ENCODE results near the gene TACSTD2. TPM values are rescaled to one million over a fixed set of nuclear protein-coding genes. Genes with fewer than 3 reads are reported as not detected.
"Not testable (repeated sequence)": the region's sequence is repeated elsewhere in the genome, so short reads cannot be mapped to it uniquely, and the experiment has no call there.

TACSTD2 gene
- total RNA-seq, 1 experiment from 2014 or later: 0.28 TPM

DNA sequence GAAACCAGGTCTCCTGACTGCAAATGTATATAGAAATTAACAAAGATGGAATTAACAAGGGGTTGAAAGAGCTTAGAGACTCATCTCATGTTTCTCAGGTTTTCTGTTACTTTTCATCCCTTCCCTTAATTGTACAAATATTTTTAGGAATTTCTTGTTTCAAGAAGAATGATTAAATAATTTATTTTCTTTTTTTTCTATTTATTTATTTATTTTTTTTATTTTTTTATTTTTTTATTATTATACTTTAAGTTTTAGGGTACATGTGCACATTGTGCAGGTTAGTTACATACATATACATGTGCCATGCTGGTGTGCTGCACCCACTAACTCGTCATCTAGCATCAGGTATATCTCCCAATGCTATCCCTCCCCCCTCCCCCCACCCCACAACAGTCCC, 5.1 kb upstream of the TACSTD2 start:
- BruUV-seq (replicated peaks); ATAC-seq; H3K9me3 ChIP-seq (ENCODE audit: control insufficient read depth, insufficient read depth, low read depth, low read length); in situ Hi-C loops (cut with HindIII; ENCODE audit: low pct_unique_long_range_greater_than_20kb, low sequenced_read_pairs); H3K36me3 ChIP-seq (ENCODE audit: control insufficient read depth, insufficient read depth, low read length); CTCF ChIA-PET; DNase-seq (ENCODE audit: low read depth, low spot score); H3K27ac ChIP-seq (ENCODE audit: low read length); H3K4me1 ChIP-seq (ENCODE audit: control insufficient read depth, insufficient read depth, low read length); intact Hi-C loops (cut with micrococcal nuclease; ENCODE audit: unreplicated experiment); POLR2A ChIA-PET; H3K4me3 ChIP-seq (ENCODE audit: low read depth in 2 of 2, low read length in 2 of 2): not testable (repeated sequence)
- peaks cover 18% of the 10 kb centered on the region for H3K27me3 ChIP-seq (ENCODE audit: control insufficient read depth, insufficient read depth, low read length)

DNA sequence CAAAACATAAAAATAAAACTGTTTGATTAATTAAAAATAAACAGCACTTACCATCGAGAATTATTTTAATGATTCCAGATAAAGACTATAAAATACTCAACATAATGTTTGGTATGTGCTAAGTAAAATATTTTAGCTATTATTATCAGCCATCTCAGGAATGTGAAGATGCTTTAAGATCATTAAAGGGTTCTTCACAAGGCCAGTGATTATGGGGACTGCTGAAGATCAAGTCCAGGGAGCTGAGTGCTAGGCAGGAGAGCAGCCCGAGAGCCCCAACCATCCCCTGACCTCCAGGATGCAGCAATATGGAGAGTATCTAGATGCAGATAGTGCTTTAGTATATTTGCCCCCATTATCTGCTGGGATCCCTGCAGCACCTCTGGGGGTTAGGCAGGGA, 4.6 kb upstream of the TACSTD2 start:
- intact Hi-C loops (cut with micrococcal nuclease; ENCODE audit: unreplicated experiment): no loop called here
- TF ChIP-seq POLR2AphosphoS5 (IDR thresholded peaks at IDR 0.05; ENCODE audit: low read depth, low read length) (no peak), SIN3A (IDR thresholded peaks at IDR 0.05; ENCODE audit: borderline replicate concordance, insufficient read depth, low read depth, low read length) (no peak), TCF7L2 (IDR thresholded peaks at IDR 0.05; ENCODE audit: low read depth, low read length) (no peak)
- TF ChIP-seq, protein P1, sequence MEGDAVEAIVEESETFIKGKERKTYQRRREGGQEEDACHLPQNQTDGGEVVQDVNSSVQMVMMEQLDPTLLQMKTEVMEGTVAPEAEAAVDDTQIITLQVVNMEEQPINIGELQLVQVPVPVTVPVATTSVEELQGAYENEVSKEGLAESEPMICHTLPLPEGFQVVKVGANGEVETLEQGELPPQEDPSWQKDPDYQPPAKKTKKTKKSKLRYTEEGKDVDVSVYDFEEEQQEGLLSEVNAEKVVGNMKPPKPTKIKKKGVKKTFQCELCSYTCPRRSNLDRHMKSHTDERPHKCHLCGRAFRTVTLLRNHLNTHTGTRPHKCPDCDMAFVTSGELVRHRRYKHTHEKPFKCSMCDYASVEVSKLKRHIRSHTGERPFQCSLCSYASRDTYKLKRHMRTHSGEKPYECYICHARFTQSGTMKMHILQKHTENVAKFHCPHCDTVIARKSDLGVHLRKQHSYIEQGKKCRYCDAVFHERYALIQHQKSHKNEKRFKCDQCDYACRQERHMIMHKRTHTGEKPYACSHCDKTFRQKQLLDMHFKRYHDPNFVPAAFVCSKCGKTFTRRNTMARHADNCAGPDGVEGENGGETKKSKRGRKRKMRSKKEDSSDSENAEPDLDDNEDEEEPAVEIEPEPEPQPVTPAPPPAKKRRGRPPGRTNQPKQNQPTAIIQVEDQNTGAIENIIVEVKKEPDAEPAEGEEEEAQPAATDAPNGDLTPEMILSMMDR (IDR thresholded peaks at IDR 0.05): no peak
- TF ChIP-seq, protein P2, sequence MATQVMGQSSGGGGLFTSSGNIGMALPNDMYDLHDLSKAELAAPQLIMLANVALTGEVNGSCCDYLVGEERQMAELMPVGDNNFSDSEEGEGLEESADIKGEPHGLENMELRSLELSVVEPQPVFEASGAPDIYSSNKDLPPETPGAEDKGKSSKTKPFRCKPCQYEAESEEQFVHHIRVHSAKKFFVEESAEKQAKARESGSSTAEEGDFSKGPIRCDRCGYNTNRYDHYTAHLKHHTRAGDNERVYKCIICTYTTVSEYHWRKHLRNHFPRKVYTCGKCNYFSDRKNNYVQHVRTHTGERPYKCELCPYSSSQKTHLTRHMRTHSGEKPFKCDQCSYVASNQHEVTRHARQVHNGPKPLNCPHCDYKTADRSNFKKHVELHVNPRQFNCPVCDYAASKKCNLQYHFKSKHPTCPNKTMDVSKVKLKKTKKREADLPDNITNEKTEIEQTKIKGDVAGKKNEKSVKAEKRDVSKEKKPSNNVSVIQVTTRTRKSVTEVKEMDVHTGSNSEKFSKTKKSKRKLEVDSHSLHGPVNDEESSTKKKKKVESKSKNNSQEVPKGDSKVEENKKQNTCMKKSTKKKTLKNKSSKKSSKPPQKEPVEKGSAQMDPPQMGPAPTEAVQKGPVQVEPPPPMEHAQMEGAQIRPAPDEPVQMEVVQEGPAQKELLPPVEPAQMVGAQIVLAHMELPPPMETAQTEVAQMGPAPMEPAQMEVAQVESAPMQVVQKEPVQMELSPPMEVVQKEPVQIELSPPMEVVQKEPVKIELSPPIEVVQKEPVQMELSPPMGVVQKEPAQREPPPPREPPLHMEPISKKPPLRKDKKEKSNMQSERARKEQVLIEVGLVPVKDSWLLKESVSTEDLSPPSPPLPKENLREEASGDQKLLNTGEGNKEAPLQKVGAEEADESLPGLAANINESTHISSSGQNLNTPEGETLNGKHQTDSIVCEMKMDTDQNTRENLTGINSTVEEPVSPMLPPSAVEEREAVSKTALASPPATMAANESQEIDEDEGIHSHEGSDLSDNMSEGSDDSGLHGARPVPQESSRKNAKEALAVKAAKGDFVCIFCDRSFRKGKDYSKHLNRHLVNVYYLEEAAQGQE (IDR thresholded peaks at IDR 0.05; ENCODE audit: insufficient read depth in 1 of 2, low read depth in 2 of 2, low read length in 1 of 2): no peak
- Histone ChIP-seq H3K27ac (ENCODE audit: low read length) (no peak overlapping the region), H3K9me3 (ENCODE audit: control insufficient read depth, insufficient read depth, low read depth, low read length) (no peaks in the 10 kb centered on the region), H3K4me3 (ENCODE audit: low read depth in 2 of 2, low read length in 2 of 2) (no peak overlapping the region), H3K27me3 (ENCODE audit: control insufficient read depth, insufficient read depth, low read length) (peaks cover 14% of the 10 kb centered on the region), H3K4me1 (ENCODE audit: control insufficient read depth, insufficient read depth, low read length) (no peaks in the 10 kb centered on the region), H3K36me3 (ENCODE audit: control insufficient read depth, insufficient read depth, low read length) (no peaks in the 10 kb centered on the region)
- DNase-seq (ENCODE audit: low read depth, low spot score): no peak
- no peak for ATAC-seq
- BruUV-seq (replicated peaks): no TSS peak
- ChIA-PET CTCF (no interaction called here), POLR2A (no interaction called here)
- in situ Hi-C loops (cut with HindIII; ENCODE audit: low pct_unique_long_range_greater_than_20kb, low sequenced_read_pairs): no loop called here

DNA sequence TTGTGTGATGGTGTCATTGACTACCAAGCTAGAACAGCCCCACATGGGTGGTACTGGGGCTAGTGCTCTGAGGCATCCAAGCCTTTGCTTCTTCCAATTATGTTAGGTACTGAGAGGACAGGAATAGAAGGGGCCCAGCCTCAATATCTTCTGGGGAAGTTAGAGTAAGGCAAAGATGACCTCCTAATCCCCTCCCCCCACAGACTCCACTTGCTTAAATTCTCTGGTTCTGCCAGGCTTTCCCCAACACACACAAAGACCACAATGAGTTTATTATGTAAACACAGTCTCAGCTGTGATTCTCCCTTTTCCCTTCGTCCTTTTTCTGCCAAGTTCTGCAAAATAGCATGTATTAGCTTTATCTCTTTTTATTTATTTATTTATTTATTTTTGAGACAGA, 3.1 kb upstream of the TACSTD2 start:
- ChIA-PET POLR2A (no interaction called here), CTCF (no interaction called here)
- intact Hi-C loops (cut with micrococcal nuclease; ENCODE audit: unreplicated experiment) (no loop called here), in situ Hi-C loops (cut with HindIII; ENCODE audit: low pct_unique_long_range_greater_than_20kb, low sequenced_read_pairs) (no loop called here)
- ATAC-seq (no peak), DNase-seq (ENCODE audit: low read depth, low spot score) (no peak)
- Histone ChIP-seq H3K4me1 (ENCODE audit: control insufficient read depth, insufficient read depth, low read length) (no peaks in the 10 kb centered on the region), H3K27me3 (ENCODE audit: control insufficient read depth, insufficient read depth, low read length) (peaks cover 24% of the 10 kb centered on the region), H3K27ac (ENCODE audit: low read length) (no peak overlapping the region), H3K4me3 (ENCODE audit: low read depth in 2 of 2, low read length in 2 of 2) (no peak overlapping the region), H3K36me3 (ENCODE audit: control insufficient read depth, insufficient read depth, low read length) (no peaks in the 10 kb centered on the region), H3K9me3 (ENCODE audit: control insufficient read depth, insufficient read depth, low read depth, low read length) (no peaks in the 10 kb centered on the region)
- no peak for TF ChIP-seq TCF7L2 (IDR thresholded peaks at IDR 0.05; ENCODE audit: low read depth, low read length)
- no peak for TF ChIP-seq POLR2AphosphoS5 (IDR thresholded peaks at IDR 0.05; ENCODE audit: low read depth, low read length)
- TF ChIP-seq, protein P1 (IDR thresholded peaks at IDR 0.05): no peak
- TF ChIP-seq SIN3A (IDR thresholded peaks at IDR 0.05; ENCODE audit: borderline replicate concordance, insufficient read depth, low read depth, low read length): no peak
- TF ChIP-seq, protein P2 (IDR thresholded peaks at IDR 0.05; ENCODE audit: insufficient read depth in 1 of 2, low read depth in 2 of 2, low read length in 1 of 2): no peak
- no TSS peak for BruUV-seq (replicated peaks)

Data from Panc1 (cell line).